ENCODE results near the gene MAMLD1. TPM values are rescaled to one million over a fixed set of nuclear protein-coding genes. Genes with fewer than 3 reads are reported as not detected.

The MAMLD1 gene
- total RNA-seq, 2 donors from 2014 or later: 3.4 to 5.6 TPM

GRCh38 chrX:150365990-150366911 lies 3.1 kb downstream of the MAMLD1 start:
- ATAC-seq (peak; percentile 14), DNase-seq (peak; percentile 44 to 64 (median 54))
- intact Hi-C loops (cut with DNase I): no loop called here
- TF ChIP-seq CTCF (IDR thresholded peaks at IDR 0.05) (peak in 2 of 7 experiments; percentile 6 to 11), POLR2A (IDR thresholded peaks at IDR 0.05) (no peak)
- H3K27me3 ChIP-seq: no peaks in the 10 kb centered on the region
- H3K4me1 ChIP-seq: peaks cover 18% of the 10 kb centered on the region
- WGBS, 2 donors: 1 to 3% methylated on average over 20 to 24 of the region's 24 CpGs
- no peaks in the 10 kb centered on the region for H3K36me3 ChIP-seq (replicated peaks in 1 of 2; ENCODE audit: insufficient read depth in 1 of 2, low read depth in 2 of 2)
- no peak overlapping the region for H3K4me3 ChIP-seq
- H3K9me3 ChIP-seq: no peaks in the 10 kb centered on the region
- peak overlapping the region; percentile 63 to 88 (median 74) for H3K27ac ChIP-seq

- Histone ChIP-seq H3K36me3 (replicated peaks in 1 of 2; ENCODE audit: insufficient read depth in 1 of 2, low read depth in 2 of 2) (no peaks in the 10 kb centered on the region), H3K27ac (peak overlapping the region; percentile 63 to 88 (median 74)), H3K4me1 (peaks cover 10% of the 10 kb centered on the region), H3K27me3 (no peaks in the 10 kb centered on the region), H3K4me3 (no peak overlapping the region), H3K9me3 (no peaks in the 10 kb centered on the region)
- TF ChIP-seq CTCF (IDR thresholded peaks at IDR 0.05): no peak
- no peak for TF ChIP-seq POLR2A (IDR thresholded peaks at IDR 0.05)
- DNase-seq: peak in 1 of 4 donors; percentile 8
- intact Hi-C loops (cut with DNase I): no loop called here
- 0 to 6% methylated on average over 5 of the region's 5 CpGs for WGBS, 2 donors
- no peak for ATAC-seq
These were observed 3.9 kb downstream of the MAMLD1 start for GRCh38 chrX:150366951-150367545.

GRCh38 chrX:150370589-150371312 lies 7.6 kb downstream of the MAMLD1 start:
- H3K36me3 ChIP-seq (replicated peaks in 1 of 2; ENCODE audit: insufficient read depth in 1 of 2, low read depth in 2 of 2): no peaks in the 10 kb centered on the region
- intact Hi-C loops (cut with DNase I): no loop called here
- DNase-seq (no peak), ATAC-seq (no peak)
- WGBS, 2 donors: 77 to 100% methylated on average over 1 to 5 of the region's 5 CpGs
- H3K4me1 ChIP-seq: peaks cover 8% of the 10 kb centered on the region
- no peaks in the 10 kb centered on the region for H3K9me3 ChIP-seq
- H3K27me3 ChIP-seq: no peaks in the 10 kb centered on the region
- TF ChIP-seq POLR2A (IDR thresholded peaks at IDR 0.05) (no peak), CTCF (IDR thresholded peaks at IDR 0.05) (no peak)
- no peak overlapping the region for H3K4me3 ChIP-seq
- no peak overlapping the region for H3K27ac ChIP-seq

GRCh38 chrX:150371877-150372276 lies 8.8 kb downstream of the MAMLD1 start:
- DNase-seq (no peak), ATAC-seq (no peak)
- TF ChIP-seq CTCF (IDR thresholded peaks at IDR 0.05) (no peak), POLR2A (IDR thresholded peaks at IDR 0.05) (no peak)
- Histone ChIP-seq H3K9me3 (no peaks in the 10 kb centered on the region), H3K27ac (no peak overlapping the region), H3K36me3 (replicated peaks in 1 of 2; ENCODE audit: insufficient read depth in 1 of 2, low read depth in 2 of 2) (no peaks in the 10 kb centered on the region), H3K4me3 (no peak overlapping the region), H3K4me1 (peaks cover 4% of the 10 kb centered on the region), H3K27me3 (no peaks in the 10 kb centered on the region)
- intact Hi-C loops (cut with DNase I): no loop called here
- WGBS, 2 donors: 88% methylated on average over 6 of the region's 6 CpGs

Data from body of pancreas (tissue), 4 donors.